ENCODE data around the gene RHOT2. TPM values are rescaled to one million over a fixed set of nuclear protein-coding genes. Genes with fewer than 3 reads are reported as not detected.

RHOT2 gene
- total RNA-seq, 1 experiment from 2014 or later: 210 TPM

- no peak overlapping the region for H3K27ac Mint-ChIP-seq
- Histone ChIP-seq H3T11ph (ENCODE audit: low read length) (no peak overlapping the region), H3K4me1 (ENCODE audit: insufficient read depth, low read length) (no peaks in the 10 kb centered on the region), H2AK5ac (ENCODE audit: insufficient read length, low read length) (no peak overlapping the region), H3K79me2 (ENCODE audit: insufficient read depth, low read length) (no peaks in the 10 kb centered on the region), H3K27me3 (ENCODE audit: insufficient read depth, low read length) (peaks cover 55% of the 10 kb centered on the region; the same call in 1 of the 2 replicates), H2BK20ac (ENCODE audit: low read depth, low read length, poor library complexity, severe bottlenecking) (no peak overlapping the region), H3K4me2 (ENCODE audit: insufficient read depth, insufficient read length, low read length) (no peak overlapping the region), H2BK120ac (ENCODE audit: low read depth, low read length, poor library complexity, severe bottlenecking) (no peak overlapping the region), H2BK15ac (ENCODE audit: low read depth, low read length) (no peak overlapping the region), H3K27ac (ENCODE audit: insufficient read length, low read depth, low read length) (no peak overlapping the region), H3K23ac (ENCODE audit: insufficient read length, low read depth, low read length) (no peak overlapping the region), H3K56ac (ENCODE audit: insufficient read length, low read depth, low read length) (no peak overlapping the region), H3K9ac (ENCODE audit: extremely low read depth, insufficient read length, low read length) (no peak overlapping the region), H4K91ac (ENCODE audit: insufficient read length, low read depth, low read length) (no peak overlapping the region), H3K14ac (ENCODE audit: insufficient read depth, low read length) (no peak overlapping the region), H3K18ac (ENCODE audit: insufficient read length, low read depth, low read length) (no peak overlapping the region), H3K79me1 (ENCODE audit: insufficient read depth, low read depth, low read length, poor library complexity, severe bottlenecking) (no peaks in the 10 kb centered on the region), H3K4ac (ENCODE audit: low read depth, low read length) (no peak overlapping the region), H2BK5ac (ENCODE audit: insufficient read length, low read length) (no peak overlapping the region), H4K5ac (ENCODE audit: insufficient read length, low read depth, low read length) (no peak overlapping the region), H4K8ac (replicated peaks; ENCODE audit: insufficient read length, low read depth, low read length) (no peak overlapping the region), H2AFZ (ENCODE audit: low read length) (no peak overlapping the region), H2BK12ac (ENCODE audit: insufficient read length, low read depth, low read length) (no peak overlapping the region), H3K9me3 (ENCODE audit: control insufficient read depth, low read depth, low read length) (no peaks in the 10 kb centered on the region), H4K20me1 (ENCODE audit: control insufficient read depth, insufficient read depth, insufficient read length) (no peaks in the 10 kb centered on the region), H3K23me2 (ENCODE audit: insufficient read length, low read depth, low read length, poor library complexity, severe bottlenecking) (peaks cover 4% of the 10 kb centered on the region)
- DNase-seq: no peak
- TF ChIP-seq, protein P1, sequence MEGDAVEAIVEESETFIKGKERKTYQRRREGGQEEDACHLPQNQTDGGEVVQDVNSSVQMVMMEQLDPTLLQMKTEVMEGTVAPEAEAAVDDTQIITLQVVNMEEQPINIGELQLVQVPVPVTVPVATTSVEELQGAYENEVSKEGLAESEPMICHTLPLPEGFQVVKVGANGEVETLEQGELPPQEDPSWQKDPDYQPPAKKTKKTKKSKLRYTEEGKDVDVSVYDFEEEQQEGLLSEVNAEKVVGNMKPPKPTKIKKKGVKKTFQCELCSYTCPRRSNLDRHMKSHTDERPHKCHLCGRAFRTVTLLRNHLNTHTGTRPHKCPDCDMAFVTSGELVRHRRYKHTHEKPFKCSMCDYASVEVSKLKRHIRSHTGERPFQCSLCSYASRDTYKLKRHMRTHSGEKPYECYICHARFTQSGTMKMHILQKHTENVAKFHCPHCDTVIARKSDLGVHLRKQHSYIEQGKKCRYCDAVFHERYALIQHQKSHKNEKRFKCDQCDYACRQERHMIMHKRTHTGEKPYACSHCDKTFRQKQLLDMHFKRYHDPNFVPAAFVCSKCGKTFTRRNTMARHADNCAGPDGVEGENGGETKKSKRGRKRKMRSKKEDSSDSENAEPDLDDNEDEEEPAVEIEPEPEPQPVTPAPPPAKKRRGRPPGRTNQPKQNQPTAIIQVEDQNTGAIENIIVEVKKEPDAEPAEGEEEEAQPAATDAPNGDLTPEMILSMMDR (conservative IDR thresholded peaks at IDR 0.05): no peak
- peaks cover 88% of the 10 kb centered on the region for H3K27me3 Mint-ChIP-seq (ENCODE audit: low read depth)
- peak overlapping the region; percentile 40 to 63; a peak in 4 of 5 replicates for H3K4me3 Mint-ChIP-seq
- H3K9me3 Mint-ChIP-seq: peaks cover 0 to 2% of the 10 kb centered on the region in 2 experiments; a peak in 1 of 5 replicates
- no CpG with 5 or more reads among the region's 50 CpGs for WGBS (ENCODE audit: extremely low coverage, insufficient read length, low lambda C conversion rate)
- peaks cover 0 to 3% (median 0%) of the 10 kb centered on the region in 3 experiments; a peak in 2 of 7 replicates for H3K36me3 Mint-ChIP-seq (ENCODE audit: insufficient read depth in 1 of 3, low read depth in 3 of 3)
- peaks cover 0 to 7% of the 10 kb centered on the region in 2 experiments; a peak in 1 of 4 replicates for H3K4me1 Mint-ChIP-seq
These were observed 36.8 kb downstream of the RHOT2 start for GRCh38 chr16:704552-705380.

All from H9 (cell line).